ENCODE results near the gene ARL3.

- TF ChIP-seq, protein P1, sequence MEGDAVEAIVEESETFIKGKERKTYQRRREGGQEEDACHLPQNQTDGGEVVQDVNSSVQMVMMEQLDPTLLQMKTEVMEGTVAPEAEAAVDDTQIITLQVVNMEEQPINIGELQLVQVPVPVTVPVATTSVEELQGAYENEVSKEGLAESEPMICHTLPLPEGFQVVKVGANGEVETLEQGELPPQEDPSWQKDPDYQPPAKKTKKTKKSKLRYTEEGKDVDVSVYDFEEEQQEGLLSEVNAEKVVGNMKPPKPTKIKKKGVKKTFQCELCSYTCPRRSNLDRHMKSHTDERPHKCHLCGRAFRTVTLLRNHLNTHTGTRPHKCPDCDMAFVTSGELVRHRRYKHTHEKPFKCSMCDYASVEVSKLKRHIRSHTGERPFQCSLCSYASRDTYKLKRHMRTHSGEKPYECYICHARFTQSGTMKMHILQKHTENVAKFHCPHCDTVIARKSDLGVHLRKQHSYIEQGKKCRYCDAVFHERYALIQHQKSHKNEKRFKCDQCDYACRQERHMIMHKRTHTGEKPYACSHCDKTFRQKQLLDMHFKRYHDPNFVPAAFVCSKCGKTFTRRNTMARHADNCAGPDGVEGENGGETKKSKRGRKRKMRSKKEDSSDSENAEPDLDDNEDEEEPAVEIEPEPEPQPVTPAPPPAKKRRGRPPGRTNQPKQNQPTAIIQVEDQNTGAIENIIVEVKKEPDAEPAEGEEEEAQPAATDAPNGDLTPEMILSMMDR (IDR thresholded peaks at IDR 0.05 in 8 of 11, conservative IDR thresholded peaks at IDR 0.05 in 3 of 11), result no peak
- TF ChIP-seq POLR2AphosphoS5 (IDR thresholded peaks at IDR 0.05) (no peak), POLR2A (IDR thresholded peaks at IDR 0.05) (no peak)
Observed at GRCh38 chr10:102720775-102721301, 6.6 kb upstream of the ARL3 start.
